GM18505 (cell line): ENCODE data around the gene UPK2.
"Not testable (repeated sequence)": the region's sequence is repeated elsewhere in the genome, so short reads cannot be mapped to it uniquely, and the experiment has no call there.

Experiments
- ATAC-seq: cut with Tn5 transposase; IDR thresholded peaks from one replicate; pipeline ENCODE4 v1.9.1; 2021; ENCODE audit not compliant: unreplicated experiment
- POLR2A ChIP-seq: IDR thresholded peaks from 4 replicates; pipeline ENCODE4 v1.6.1; 2011; ENCODE audit warnings: borderline replicate concordance; ENCODE audit not compliant: insufficient read depth, insufficient read length; ENCODE audit errors: extremely low read depth

UPK2 gene

GRCh38 chr11:118938491-118939403 lies 17.4 kb upstream of the UPK2 start:
- TF ChIP-seq POLR2A, result no peak
- no peak for ATAC-seq

GRCh38 chr11:118939404-118939915 lies 16.6 kb upstream of the UPK2 start:
- no peak for ATAC-seq
- TF ChIP-seq POLR2A, result no peak

- no peak for ATAC-seq
- no peak for TF ChIP-seq POLR2A
These were observed 16.0 kb upstream of the UPK2 start for GRCh38 chr11:118939953-118940598.

- TF ChIP-seq POLR2A, result no peak
- no peak for ATAC-seq
These were observed 9.0 kb upstream of the UPK2 start for GRCh38 chr11:118947091-118947490.

- no peak for ATAC-seq
- no peak for TF ChIP-seq POLR2A
These were observed 8.1 kb upstream of the UPK2 start for GRCh38 chr11:118948000-118948399.

- ATAC-seq, result no peak
- TF ChIP-seq POLR2A, result no peak
These were observed 2.8 kb upstream of the UPK2 start for GRCh38 chr11:118953265-118953664.

- ATAC-seq, result not testable (repeated sequence)
These were observed 2.1 kb upstream of the UPK2 start for GRCh38 chr11:118953976-118954375.

GRCh38 chr11:118956847-118957469 lies 860 bp downstream of the UPK2 start:
- TF ChIP-seq POLR2A, result no peak
- no peak for ATAC-seq

- no peak for TF ChIP-seq POLR2A
- ATAC-seq, result no peak
These were observed 1.5 kb downstream of the UPK2 start for GRCh38 chr11:118957549-118957948.

GRCh38 chr11:118957968-118958367 lies 1.9 kb downstream of the UPK2 start:
- TF ChIP-seq POLR2A, result no peak
- no peak for ATAC-seq

- ATAC-seq, result no peak
- no peak for TF ChIP-seq POLR2A
These were observed 2.5 kb downstream of the UPK2 start for GRCh38 chr11:118958577-118958976.

- no peak for TF ChIP-seq POLR2A
- no peak for ATAC-seq
These were observed 5.1 kb downstream of the UPK2 start for GRCh38 chr11:118961189-118961588.

- ATAC-seq, result no peak
- no peak for TF ChIP-seq POLR2A
These were observed 5.5 kb downstream of the UPK2 start for GRCh38 chr11:118961591-118961990.

- not testable (repeated sequence) for ATAC-seq
These were observed 13.4 kb downstream of the UPK2 start for GRCh38 chr11:118969508-118969907.

GRCh38 chr11:118971646-118972045 lies 15.5 kb downstream of the UPK2 start, which contains the start of gene FOXR1:
TSS of gene FOXR1 (plus strand) at chr11:118971761. CDS start at chr11:118971932, 171 bp downstream.
- no peak for TF ChIP-seq POLR2A
- ATAC-seq, result no peak
